ENCODE results near the gene CHN1.

The CHN1 gene

GRCh38 chr2:175015340-175015739, 10.2 kb upstream of the CHN1 start:
- no peak for TF ChIP-seq CTCF (IDR thresholded peaks at IDR 0.05; ENCODE audit: low read depth, low read length)
- in situ Hi-C loops (cut with HindIII; ENCODE audit: low sequenced_read_pairs), result no loop called here
- no peak for DNase-seq (ENCODE audit: low read depth, low spot score)

DNA sequence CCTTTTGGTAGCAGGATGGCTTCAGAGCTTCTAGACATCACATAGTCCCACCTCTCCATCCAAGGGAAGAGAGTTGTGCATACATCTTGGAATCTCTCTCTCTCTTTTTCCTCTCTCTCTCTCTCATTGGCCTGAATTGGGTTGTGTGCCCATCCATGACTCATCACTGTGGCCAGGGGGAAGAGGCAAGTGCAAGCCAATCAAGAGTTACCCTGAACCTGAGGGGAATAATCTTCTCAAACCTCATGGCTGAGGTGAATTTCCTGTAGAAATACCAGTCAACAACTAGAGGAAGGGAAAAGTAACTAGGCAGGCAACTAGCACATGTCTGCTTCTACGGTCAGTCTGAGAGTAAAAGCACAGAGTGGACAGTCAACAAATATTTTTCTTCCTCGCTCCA, 7.3 kb upstream of the CHN1 start:
- no peak overlapping the region for H3K4me3 ChIP-seq (ENCODE audit: low read depth, low read length)
- no peak for DNase-seq (ENCODE audit: low read depth, low spot score)
- in situ Hi-C loops (cut with HindIII; ENCODE audit: low sequenced_read_pairs), result no loop called here
- TF ChIP-seq CTCF (IDR thresholded peaks at IDR 0.05; ENCODE audit: low read depth, low read length), result no peak

More at GRCh38 chr2:175015340-175015739, 10.2 kb upstream of the CHN1 start:
- H3K4me3 ChIP-seq (ENCODE audit: low read depth, low read length), result no peak overlapping the region

DNA sequence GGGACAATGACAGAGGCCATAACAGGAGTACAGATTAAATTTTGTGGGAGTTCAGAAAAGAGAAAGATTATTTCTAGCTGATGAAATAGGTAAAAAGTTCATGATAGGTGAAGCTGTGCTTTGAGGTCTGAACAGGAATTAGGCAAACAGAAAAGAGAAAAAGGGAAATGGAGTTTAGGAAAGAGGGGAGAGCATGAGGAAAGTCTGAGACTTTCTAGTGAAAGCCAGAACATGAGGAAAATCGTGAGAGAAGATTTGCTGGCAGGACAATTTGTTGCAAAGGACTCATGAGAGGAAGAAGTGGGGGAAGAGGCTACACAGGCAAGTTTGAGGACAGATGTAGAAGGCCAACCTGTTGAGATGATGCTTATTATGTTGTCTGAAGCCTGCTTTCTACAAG, 6.3 kb upstream of the CHN1 start:
- TF ChIP-seq CTCF (IDR thresholded peaks at IDR 0.05; ENCODE audit: low read depth, low read length), result no peak
- no peak for DNase-seq (ENCODE audit: low read depth, low spot score)
- H3K4me3 ChIP-seq (ENCODE audit: low read depth, low read length), result no peak overlapping the region
- in situ Hi-C loops (cut with HindIII; ENCODE audit: low sequenced_read_pairs), result no loop called here

DNA sequence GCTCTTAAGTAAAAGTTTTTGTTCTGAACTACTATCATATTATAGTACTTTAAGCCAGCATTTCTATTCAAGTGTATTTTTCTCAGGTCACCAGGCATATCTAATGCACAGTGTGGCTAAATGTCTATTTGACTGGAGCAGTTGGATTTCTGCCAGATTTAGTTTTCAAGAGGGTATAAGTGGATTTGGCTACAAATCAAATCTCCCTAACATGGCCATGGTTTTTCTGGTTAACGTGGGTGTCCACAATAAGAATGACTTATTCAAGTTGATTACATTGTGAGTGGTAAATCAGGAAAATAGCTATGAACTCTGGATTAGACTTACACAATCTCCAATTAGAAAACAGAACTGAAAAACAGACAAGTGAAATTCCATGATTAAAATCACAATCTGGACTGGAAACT, 5.7 kb upstream of the CHN1 start:
- TF ChIP-seq CTCF (IDR thresholded peaks at IDR 0.05; ENCODE audit: low read depth, low read length), result no peak
- in situ Hi-C loops (cut with HindIII; ENCODE audit: low sequenced_read_pairs), result no loop called here
- H3K4me3 ChIP-seq (ENCODE audit: low read depth, low read length), result no peak overlapping the region
- DNase-seq (ENCODE audit: low read depth, low spot score), result no peak

GRCh38 chr2:175009917-175010621, 4.9 kb upstream of the CHN1 start:
- in situ Hi-C loops (cut with HindIII; ENCODE audit: low sequenced_read_pairs), result no loop called here
- TF ChIP-seq CTCF (IDR thresholded peaks at IDR 0.05; ENCODE audit: low read depth, low read length), result no peak
- no peak for DNase-seq (ENCODE audit: low read depth, low spot score)
- no peak overlapping the region for H3K4me3 ChIP-seq (ENCODE audit: low read depth, low read length)

GRCh38 chr2:175008801-175009495, 3.8 kb upstream of the CHN1 start:
- DNase-seq (ENCODE audit: low read depth, low spot score), result no peak
- TF ChIP-seq CTCF (IDR thresholded peaks at IDR 0.05; ENCODE audit: low read depth, low read length), result no peak
- in situ Hi-C loops (cut with HindIII; ENCODE audit: low sequenced_read_pairs), result no loop called here
- no peak overlapping the region for H3K4me3 ChIP-seq (ENCODE audit: low read depth, low read length)
